Prostate gland (tissue), 2 donors: ENCODE data around the gene NDUFV2. TPM values are rescaled to one million over a fixed set of nuclear protein-coding genes. Genes with fewer than 3 reads are reported as not detected.

Experiments used
- DNase-seq: peaks from one replicate; pipeline ENCODE4 v3.0.0-alpha.2; 2019; ENCODE audit warnings: low spot score
- H3K27ac ChIP-seq, 2 donors: fragments of 200-600 bp; sonication (generic); 2 replicates each; pipeline ENCODE4 v1.5.1; 2017 to 2019
- H3K27me3 ChIP-seq: fragments of 200-600 bp; sonication (generic); replicated peaks from 2 replicates; pipeline ENCODE4 v1.5.1; 2019; ENCODE audit not compliant: insufficient read depth
- H3K36me3 ChIP-seq, 2 donors: fragments of 200-600 bp; sonication (generic); 1 replicate in 1 of 2; 2 replicates in 1 of 2; pipeline versions ENCODE4 v1.5.1 to v1.8.1; 2017 to 2019
- H3K4me1 ChIP-seq: fragments of 200-600 bp; sonication (generic); replicated peaks from 2 replicates; pipeline ENCODE4 v1.5.1; 2019
- H3K4me3 ChIP-seq, 2 donors: fragments of 200-600 bp; sonication (generic); 2 replicates each; pipeline ENCODE4 v1.5.1; 2017 to 2019
- H3K9me3 ChIP-seq: fragments of 200-600 bp; sonication (generic); 2 replicates; pipeline ENCODE4 v1.5.1; 2017
- CTCF ChIP-seq, 4 experiments: fragments of 200-600 bp in 2 of 4; fragments of 450-650 bp in 2 of 4; sonication (generic) in 2 of 4; IDR thresholded peaks; 1 replicate in 3 of 4; 2 replicates in 1 of 4; pipeline ENCODE4 v1.5.1; 2016 to 2019; ENCODE audit warnings: antibody characterized with exemption in 4 of 4, mild to moderate bottlenecking in 2 of 4, moderate library complexity in 2 of 4
- POLR2A ChIP-seq: fragments of 450-650 bp; IDR thresholded peaks from one replicate; pipeline ENCODE4 v1.6.1; 2016; ENCODE audit warnings: antibody characterized with exemption, mild to moderate bottlenecking
- POLR2AphosphoS5 ChIP-seq: sonication (generic); formaldehyde crosslinking; IDR thresholded peaks from one replicate; pipeline ENCODE4 v1.6.1; 2017; ENCODE audit warnings: antibody characterized with exemption
- WGBS: methylation state at CpG from one replicate; pipeline ENCODE4 v1.1.5; 2018; 5-methylcytosine and 5-hydroxymethylcytosine counted together
- intact Hi-C: fragments of 100-400 bp; cut with DNase I; formaldehyde crosslinking; loops from one replicate; pipeline ENCODE4 v1.14.2; 2022
- total RNA-seq, 2 donors: library from RNA; depleted of rRNA; stranded (reverse); fragments of >200 nt; gene quantifications; one replicate each; pipeline ENCODE4 v1.1.0, GENCODE V29; 2016

The NDUFV2 gene
- total RNA-seq = 100 to 1,000 TPM; 114 to 161 TPM

DNA sequence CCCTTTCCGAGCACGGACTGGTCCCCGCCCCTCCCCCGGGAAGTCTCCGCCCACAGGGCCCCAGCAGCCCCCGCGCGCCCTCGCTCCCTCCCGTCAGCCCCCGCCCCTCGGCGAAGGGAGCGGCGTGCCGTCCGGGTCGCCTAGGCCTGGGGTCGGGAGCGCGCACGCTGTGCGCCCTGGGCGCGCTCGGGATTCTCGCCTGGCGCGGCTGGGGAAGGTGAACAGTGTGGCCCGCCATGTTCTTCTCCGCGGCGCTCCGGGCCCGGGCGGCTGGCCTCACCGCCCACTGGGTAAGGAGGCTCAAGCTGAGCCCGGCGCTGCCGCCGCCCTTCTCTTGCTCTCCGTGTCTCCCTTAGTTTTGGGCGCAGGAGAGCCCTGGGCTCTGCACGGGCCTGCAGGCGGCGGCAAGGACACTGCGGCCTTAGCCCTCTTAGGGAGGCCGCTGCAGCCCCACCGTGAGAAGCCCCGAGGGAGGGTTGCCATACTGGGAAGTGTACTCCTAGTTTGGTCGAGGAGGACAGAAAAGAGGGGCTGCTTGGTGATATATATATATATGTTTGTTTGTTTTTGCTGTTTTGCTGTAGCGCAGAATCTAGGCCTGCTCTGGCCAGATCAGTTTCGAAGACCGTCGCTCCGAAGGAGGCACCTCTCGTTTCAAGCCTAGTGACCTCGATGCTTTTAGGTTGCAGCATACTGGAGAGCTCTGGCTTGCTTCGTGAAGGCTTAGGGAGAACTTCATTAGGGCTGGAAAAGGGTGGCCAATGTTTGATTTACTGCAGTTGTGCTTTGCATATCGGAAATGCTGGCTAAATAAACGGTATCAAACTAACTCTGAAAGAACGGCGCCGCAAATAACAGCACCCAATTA, at the start of gene NDUFV2:
Gene NDUFV2 (plus strand): TSS at position 192 of the 868 bp plus-strand sequence. CDS start 45 bp downstream, at position 237.
- intact Hi-C loops = loop anchor here (1.0 kb wide), 1 partner anchor 35 kb away; no protein-coding TSS in a partner anchor
- WGBS = under 1% methylated on average over 40 of the region's 64 CpGs
- no peaks in the 10 kb centered on the region for H3K9me3 ChIP-seq

DNA sequence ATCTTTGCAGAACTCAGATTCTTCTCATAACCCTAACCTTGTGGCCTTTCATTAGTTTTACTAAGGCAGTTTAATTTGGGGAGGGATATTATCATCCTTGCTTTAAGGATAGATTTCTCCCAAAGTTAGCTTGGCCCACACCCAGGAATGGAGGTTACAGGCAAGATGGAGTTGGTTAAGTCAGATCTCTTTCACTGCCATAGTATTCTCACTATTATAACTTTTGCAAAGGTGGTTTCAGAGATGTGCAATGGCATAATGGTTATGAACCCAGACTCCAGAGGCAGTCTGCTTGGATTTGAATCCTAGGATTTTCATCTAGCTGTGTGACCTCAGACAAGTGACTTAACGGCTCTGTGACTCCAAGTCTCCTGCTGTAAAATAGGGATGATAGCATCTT, 48.7 kb upstream of the NDUFV2 start:
- no peak for DNase-seq
- 74% methylated on average over 1 of the region's 1 CpG for WGBS
- no peaks in the 10 kb centered on the region for H3K36me3 ChIP-seq
- intact Hi-C loops = loop anchor here (10.0 kb wide), 1 partner anchor 399 kb away; no protein-coding TSS in a partner anchor
- no peaks in the 10 kb centered on the region for H3K9me3 ChIP-seq
- TF ChIP-seq POLR2A (no peak), CTCF (IDR thresholded peaks at IDR 0.05) (no peak), POLR2AphosphoS5 (no peak)
- peaks cover 3% of the 10 kb centered on the region for H3K4me1 ChIP-seq
- no peaks in the 10 kb centered on the region for H3K27me3 ChIP-seq
- H3K4me3 ChIP-seq = no peak overlapping the region
- no peak overlapping the region for H3K27ac ChIP-seq

More for the DNA sequence above, at the start of gene NDUFV2:
- peak; percentile 88 for TF ChIP-seq POLR2AphosphoS5
- peak; percentile 96 for TF ChIP-seq POLR2A
- peak in 2 of 4 experiments; percentile 4 to 26 for TF ChIP-seq CTCF (IDR thresholded peaks at IDR 0.05)
- Histone ChIP-seq H3K4me1 (no peaks in the 10 kb centered on the region), H3K27ac (peak within 1 kb of the TSS; percentile 92 to 95), H3K27me3 (no peaks in the 10 kb centered on the region), H3K36me3 (no peaks in the 10 kb centered on the region), H3K4me3 (peak within 1 kb of the TSS; percentile 54 to 65)
- peak; percentile 95 for DNase-seq

DNA sequence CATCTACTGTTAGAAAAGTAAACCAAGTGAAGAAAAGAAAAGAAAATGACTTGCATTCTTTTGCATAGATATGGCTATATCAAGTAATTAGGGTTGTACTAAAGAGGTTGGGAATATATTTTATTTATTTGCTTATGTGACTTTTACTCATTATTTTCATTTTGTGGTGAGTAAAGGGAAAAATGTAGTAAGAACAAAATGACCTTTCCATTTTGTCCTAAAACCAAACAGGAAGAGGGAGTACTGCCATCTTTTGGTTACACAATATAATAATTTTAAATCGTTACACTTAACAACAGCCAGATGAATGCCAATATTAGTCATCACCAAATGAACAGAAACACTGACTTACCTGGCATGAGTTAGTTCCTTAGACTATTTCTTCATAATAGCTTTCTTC, 47.3 kb upstream of the NDUFV2 start:
- 0% methylated on average over 1 of the region's 1 CpG for WGBS
- intact Hi-C loops = loop anchor here (10.0 kb wide), 1 partner anchor 400 kb away; no protein-coding TSS in a partner anchor

GRCh38 chr18:9055626-9056025, 46.9 kb upstream of the NDUFV2 start:
- Histone ChIP-seq H3K27ac (no peak overlapping the region), H3K9me3 (no peaks in the 10 kb centered on the region), H3K4me1 (peaks cover 3% of the 10 kb centered on the region), H3K27me3 (no peaks in the 10 kb centered on the region), H3K4me3 (no peak overlapping the region), H3K36me3 (no peaks in the 10 kb centered on the region)
- no peak for TF ChIP-seq CTCF (IDR thresholded peaks at IDR 0.05)
- no peak for TF ChIP-seq POLR2AphosphoS5
- no peak for TF ChIP-seq POLR2A
- no peak for DNase-seq
- intact Hi-C loops = loop anchor here (10.0 kb wide), 1 partner anchor 401 kb away; no protein-coding TSS in a partner anchor
- 89% methylated on average over 1 of the region's 1 CpG for WGBS

More for the DNA sequence above, 47.3 kb upstream of the NDUFV2 start:
- TF ChIP-seq POLR2A = no peak
- TF ChIP-seq CTCF (IDR thresholded peaks at IDR 0.05) = peak in 2 of 4 experiments; percentile 15 to 28
- peak; percentile 22 for TF ChIP-seq POLR2AphosphoS5
- H3K36me3 ChIP-seq = no peaks in the 10 kb centered on the region
- DNase-seq = no peak
- no peak overlapping the region for H3K27ac ChIP-seq
- H3K4me1 ChIP-seq = peaks cover 3% of the 10 kb centered on the region
- no peaks in the 10 kb centered on the region for H3K9me3 ChIP-seq
- H3K4me3 ChIP-seq = no peak overlapping the region
- no peaks in the 10 kb centered on the region for H3K27me3 ChIP-seq
